ENCODE results near the gene SH3TC1.

- TF ChIP-seq CTCF (IDR thresholded peaks at IDR 0.05) = no peak
- TF ChIP-seq EP300 (IDR thresholded peaks at IDR 0.05) = no peak
- no peak for TF ChIP-seq POLR2A (IDR thresholded peaks at IDR 0.05)
- TF ChIP-seq POLR2AphosphoS5 (IDR thresholded peaks at IDR 0.05) = no peak
Observed at GRCh38 chr4:8234715-8235114, 35.6 kb downstream of the SH3TC1 start.

Measured in gastroesophageal sphincter (tissue), 3 donors.